Measurements from ENCODE around the gene WDTC1. TPM values are rescaled to one million over a fixed set of nuclear protein-coding genes. Genes with fewer than 3 reads are reported as not detected.

The WDTC1 gene
- total RNA-seq, 1 experiment from 2014 or later, result 26.6 TPM

DNA sequence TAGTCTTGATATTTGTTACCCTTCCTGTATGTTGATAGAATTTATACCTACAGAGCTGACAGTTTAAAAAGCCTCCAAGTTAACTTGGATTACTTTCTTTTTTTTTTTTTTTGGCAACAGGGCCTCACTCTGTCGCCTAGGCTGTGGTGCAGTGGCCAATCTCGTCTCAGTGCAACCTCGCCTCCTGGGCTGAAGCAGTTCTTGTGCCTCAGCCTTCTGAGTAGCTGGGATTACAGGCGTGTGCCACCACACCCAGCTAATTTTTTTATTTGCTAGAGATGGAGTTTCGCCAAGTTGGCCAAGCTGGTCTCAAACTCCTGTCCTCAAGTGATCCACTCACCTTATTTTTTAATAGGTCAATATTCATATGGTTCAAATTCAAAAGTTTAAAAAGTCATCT lies 32.7 kb downstream of the WDTC1 start:
- RAD21 ChIA-PET (ENCODE audit: low non-redundant PET in 1 of 2, low total read pairs in 2 of 2, uncharacterized antibody in 2 of 2, unreplicated experiment in 2 of 2), result no interaction called here
- CTCF ChIA-PET, result interaction anchor here (1.0 to 1.2 kb wide), 2 partner anchors 29 to 221 kb away, joined by 3 read pairs; no protein-coding TSS in a partner anchor
- BruUV-seq (replicated peaks), result no TSS peak
- Histone ChIP-seq H3K4me2 (ENCODE audit: low read length) (no peak overlapping the region), H3K9ac (ENCODE audit: low read length) (no peak overlapping the region), H3K79me2 (ENCODE audit: insufficient read depth, low read length) (no peaks in the 10 kb centered on the region), H3K27ac (ENCODE audit: low read depth, low read length) (no peak overlapping the region), H3K4me3 (replicated peaks in 1 of 2; ENCODE audit: low read depth in 1 of 2, low read length in 2 of 2) (no peak overlapping the region), H2AFZ (ENCODE audit: low read depth, low read length, poor library complexity, severe bottlenecking) (no peak overlapping the region), H3K36me3 (ENCODE audit: control insufficient read depth in 1 of 2, insufficient read depth in 2 of 2, low read length in 2 of 2) (no peaks in the 10 kb centered on the region), H3K9me3 (ENCODE audit: control insufficient read depth in 1 of 2, insufficient read depth in 1 of 2, low read depth in 1 of 2, low read length in 2 of 2) (no peaks in the 10 kb centered on the region), H3K27me3 (ENCODE audit: insufficient read depth, low read length) (no peaks in the 10 kb centered on the region), H3K4me1 (ENCODE audit: control insufficient read depth in 1 of 2, insufficient read depth in 2 of 2, low read length in 2 of 2) (no peaks in the 10 kb centered on the region), H4K20me1 (ENCODE audit: insufficient read depth) (no peaks in the 10 kb centered on the region), H3K9me2 (ENCODE audit: insufficient read depth) (no peaks in the 10 kb centered on the region)
- POLR2A ChIA-PET, result no interaction called here
- intact Hi-C loops (cut with micrococcal nuclease), result no loop called here
- no peak for TF ChIP-seq POLR2AphosphoS5 (IDR thresholded peaks at IDR 0.05; ENCODE audit: low read depth, low read length)
- TF ChIP-seq ZNF274 (IDR thresholded peaks at IDR 0.05; ENCODE audit: low read depth, low read length), result no peak
- no peak for TF ChIP-seq CBX3 (IDR thresholded peaks at IDR 0.05; ENCODE audit: low read depth)
- no peak for TF ChIP-seq TCF7L2 (IDR thresholded peaks at IDR 0.05; ENCODE audit: borderline replicate concordance, extremely low read depth, insufficient read depth, insufficient read length)
- no peak for TF ChIP-seq EGR1 (IDR thresholded peaks at IDR 0.05; ENCODE audit: low read depth)
- TF ChIP-seq ATF3 (IDR thresholded peaks at IDR 0.05), result no peak
- TF ChIP-seq JUND (IDR thresholded peaks at IDR 0.05), result no peak
- TF ChIP-seq SIN3A (IDR thresholded peaks at IDR 0.05; ENCODE audit: low read depth), result no peak
- TF ChIP-seq CTCF (IDR thresholded peaks at IDR 0.05 in 2 of 3, conservative IDR thresholded peaks at IDR 0.05 in 1 of 3; ENCODE audit: borderline replicate concordance in 1 of 3, insufficient read depth in 1 of 3, low read depth in 2 of 3, low read length in 2 of 3), result no peak
- no peak for TF ChIP-seq ZFX (IDR thresholded peaks at IDR 0.05)
- no peak for TF ChIP-seq POLR2A (IDR thresholded peaks at IDR 0.05; ENCODE audit: borderline replicate concordance, extremely low read depth, insufficient read depth, insufficient read length)
- ATAC-seq (no peak), DNase-seq (ENCODE audit: low read depth, low spot score) (no peak)

Data from HCT116 (cell line).